Prostate gland (tissue), 2 donors: ENCODE results near the gene CYP4F12. TPM values are rescaled to one million over a fixed set of nuclear protein-coding genes. Genes with fewer than 3 reads are reported as not detected.

Experiments used
- DNase-seq: peaks from one replicate; pipeline ENCODE4 v3.0.0-alpha.2; 2019; ENCODE audit warnings: low spot score
- H3K27ac ChIP-seq, 2 donors: fragments of 200-600 bp; sonication (generic); 2 replicates each; pipeline ENCODE4 v1.5.1; 2017 to 2019
- H3K27me3 ChIP-seq: fragments of 200-600 bp; sonication (generic); replicated peaks from 2 replicates; pipeline ENCODE4 v1.5.1; 2019; ENCODE audit not compliant: insufficient read depth
- H3K36me3 ChIP-seq, 2 donors: fragments of 200-600 bp; sonication (generic); 1 replicate in 1 of 2; 2 replicates in 1 of 2; pipeline versions ENCODE4 v1.5.1 to v1.8.1; 2017 to 2019
- H3K4me1 ChIP-seq: fragments of 200-600 bp; sonication (generic); replicated peaks from 2 replicates; pipeline ENCODE4 v1.5.1; 2019
- H3K4me3 ChIP-seq, 2 donors: fragments of 200-600 bp; sonication (generic); 2 replicates each; pipeline ENCODE4 v1.5.1; 2017 to 2019
- H3K9me3 ChIP-seq: fragments of 200-600 bp; sonication (generic); 2 replicates; pipeline ENCODE4 v1.5.1; 2017
- POLR2A ChIP-seq: fragments of 450-650 bp; IDR thresholded peaks from one replicate; pipeline ENCODE4 v1.6.1; 2016; ENCODE audit warnings: antibody characterized with exemption, mild to moderate bottlenecking
- POLR2AphosphoS5 ChIP-seq: sonication (generic); formaldehyde crosslinking; IDR thresholded peaks from one replicate; pipeline ENCODE4 v1.6.1; 2017; ENCODE audit warnings: antibody characterized with exemption
- WGBS: methylation state at CpG from one replicate; pipeline ENCODE4 v1.1.5; 2018; 5-methylcytosine and 5-hydroxymethylcytosine counted together
- intact Hi-C: fragments of 100-400 bp; cut with DNase I; formaldehyde crosslinking; loops from one replicate; pipeline ENCODE4 v1.14.2; 2022
- total RNA-seq, 2 donors: library from RNA; depleted of rRNA; stranded (reverse); fragments of >200 nt; gene quantifications; one replicate each; pipeline ENCODE4 v1.1.0, GENCODE V29; 2016
- TF ChIP-seq, protein P1 (sequence below), 4 experiments: fragments of 200-600 bp in 2 of 4; fragments of 450-650 bp in 2 of 4; sonication (generic) in 2 of 4; IDR thresholded peaks; 1 replicate in 3 of 4; 2 replicates in 1 of 4; pipeline ENCODE4 v1.5.1; 2016 to 2019; ENCODE audit warnings: antibody characterized with exemption in 4 of 4, mild to moderate bottlenecking in 2 of 4, moderate library complexity in 2 of 4

The CYP4F12 gene, protein sequence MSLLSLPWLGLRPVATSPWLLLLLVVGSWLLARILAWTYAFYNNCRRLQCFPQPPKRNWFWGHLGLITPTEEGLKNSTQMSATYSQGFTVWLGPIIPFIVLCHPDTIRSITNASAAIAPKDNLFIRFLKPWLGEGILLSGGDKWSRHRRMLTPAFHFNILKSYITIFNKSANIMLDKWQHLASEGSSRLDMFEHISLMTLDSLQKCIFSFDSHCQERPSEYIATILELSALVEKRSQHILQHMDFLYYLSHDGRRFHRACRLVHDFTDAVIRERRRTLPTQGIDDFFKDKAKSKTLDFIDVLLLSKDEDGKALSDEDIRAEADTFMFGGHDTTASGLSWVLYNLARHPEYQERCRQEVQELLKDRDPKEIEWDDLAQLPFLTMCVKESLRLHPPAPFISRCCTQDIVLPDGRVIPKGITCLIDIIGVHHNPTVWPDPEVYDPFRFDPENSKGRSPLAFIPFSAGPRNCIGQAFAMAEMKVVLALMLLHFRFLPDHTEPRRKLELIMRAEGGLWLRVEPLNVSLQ
- 10 to 100 TPM in 1 of 2 donors, 1 to 10 TPM in 1; 6.9 to 50.9 TPM for total RNA-seq

DNA sequence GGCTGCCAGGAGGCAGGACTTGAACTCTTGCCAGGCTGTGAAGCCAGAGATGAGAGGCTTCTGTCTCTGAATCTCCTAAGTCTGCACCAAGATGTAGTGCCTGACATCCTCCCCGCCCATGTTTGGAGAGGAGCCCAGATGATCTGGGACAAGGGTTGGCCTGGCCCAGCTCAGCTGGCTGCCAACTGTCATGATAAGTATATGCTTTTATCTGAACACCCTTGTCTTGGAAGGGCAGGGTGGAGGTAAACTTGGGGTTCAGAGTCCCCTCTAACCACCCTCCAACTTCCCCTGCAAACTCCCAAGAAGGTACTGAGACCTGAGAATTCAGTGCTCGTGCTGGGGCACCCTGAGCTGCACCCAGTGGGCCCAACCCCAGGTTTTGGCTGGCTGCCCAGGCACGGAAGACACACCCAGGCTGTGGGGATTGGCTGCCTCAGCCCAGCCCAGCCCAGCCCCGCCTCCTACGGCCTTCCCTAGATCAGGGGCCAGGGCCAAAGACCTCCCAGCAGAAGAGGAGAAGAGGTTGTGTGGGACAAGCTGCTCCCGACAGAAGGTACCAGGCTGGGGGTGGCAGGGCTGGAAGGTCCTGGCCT, at the start of gene CYP4F12:
CYP4F12 (plus strand) TSS at position 508 of the 596 bp plus-strand sequence. CDS start 443 bp downstream, outside the sequence.
- no peaks in the 10 kb centered on the region for H3K4me1 ChIP-seq
- peak within 1 kb of the TSS; percentile 48 to 56 for H3K27ac ChIP-seq
- TF ChIP-seq POLR2AphosphoS5 (peak; percentile 6), POLR2A (peak; percentile 57)
- TF ChIP-seq, protein P1, sequence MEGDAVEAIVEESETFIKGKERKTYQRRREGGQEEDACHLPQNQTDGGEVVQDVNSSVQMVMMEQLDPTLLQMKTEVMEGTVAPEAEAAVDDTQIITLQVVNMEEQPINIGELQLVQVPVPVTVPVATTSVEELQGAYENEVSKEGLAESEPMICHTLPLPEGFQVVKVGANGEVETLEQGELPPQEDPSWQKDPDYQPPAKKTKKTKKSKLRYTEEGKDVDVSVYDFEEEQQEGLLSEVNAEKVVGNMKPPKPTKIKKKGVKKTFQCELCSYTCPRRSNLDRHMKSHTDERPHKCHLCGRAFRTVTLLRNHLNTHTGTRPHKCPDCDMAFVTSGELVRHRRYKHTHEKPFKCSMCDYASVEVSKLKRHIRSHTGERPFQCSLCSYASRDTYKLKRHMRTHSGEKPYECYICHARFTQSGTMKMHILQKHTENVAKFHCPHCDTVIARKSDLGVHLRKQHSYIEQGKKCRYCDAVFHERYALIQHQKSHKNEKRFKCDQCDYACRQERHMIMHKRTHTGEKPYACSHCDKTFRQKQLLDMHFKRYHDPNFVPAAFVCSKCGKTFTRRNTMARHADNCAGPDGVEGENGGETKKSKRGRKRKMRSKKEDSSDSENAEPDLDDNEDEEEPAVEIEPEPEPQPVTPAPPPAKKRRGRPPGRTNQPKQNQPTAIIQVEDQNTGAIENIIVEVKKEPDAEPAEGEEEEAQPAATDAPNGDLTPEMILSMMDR (IDR thresholded peaks at IDR 0.05) = no peak
- peak; percentile 61 for DNase-seq
- H3K27me3 ChIP-seq = no peaks in the 10 kb centered on the region
- no peak within 1 kb of the TSS for H3K4me3 ChIP-seq
- intact Hi-C loops = no loop called here
- no peaks in the 10 kb centered on the region for H3K9me3 ChIP-seq
- no peaks in the 10 kb centered on the region for H3K36me3 ChIP-seq
- WGBS = 10% methylated on average over 5 of the region's 6 CpGs

- Histone ChIP-seq H3K4me1 (no peaks in the 10 kb centered on the region), H3K36me3 (no peaks in the 10 kb centered on the region), H3K27me3 (no peaks in the 10 kb centered on the region), H3K4me3 (no peak overlapping the region), H3K9me3 (no peaks in the 10 kb centered on the region), H3K27ac (no peak overlapping the region)
- WGBS = 2% methylated on average over 9 of the region's 9 CpGs
- DNase-seq = no peak
- no peak for TF ChIP-seq POLR2A
- no peak for TF ChIP-seq POLR2AphosphoS5
- TF ChIP-seq, protein P1 (IDR thresholded peaks at IDR 0.05) = no peak
- intact Hi-C loops = loop anchor here (10.0 kb wide), 1 partner anchor 411 kb away; no protein-coding TSS in a partner anchor
Measured at GRCh38 chr19:15623711-15624318, 49.1 kb upstream of the CYP4F12 start.

DNA sequence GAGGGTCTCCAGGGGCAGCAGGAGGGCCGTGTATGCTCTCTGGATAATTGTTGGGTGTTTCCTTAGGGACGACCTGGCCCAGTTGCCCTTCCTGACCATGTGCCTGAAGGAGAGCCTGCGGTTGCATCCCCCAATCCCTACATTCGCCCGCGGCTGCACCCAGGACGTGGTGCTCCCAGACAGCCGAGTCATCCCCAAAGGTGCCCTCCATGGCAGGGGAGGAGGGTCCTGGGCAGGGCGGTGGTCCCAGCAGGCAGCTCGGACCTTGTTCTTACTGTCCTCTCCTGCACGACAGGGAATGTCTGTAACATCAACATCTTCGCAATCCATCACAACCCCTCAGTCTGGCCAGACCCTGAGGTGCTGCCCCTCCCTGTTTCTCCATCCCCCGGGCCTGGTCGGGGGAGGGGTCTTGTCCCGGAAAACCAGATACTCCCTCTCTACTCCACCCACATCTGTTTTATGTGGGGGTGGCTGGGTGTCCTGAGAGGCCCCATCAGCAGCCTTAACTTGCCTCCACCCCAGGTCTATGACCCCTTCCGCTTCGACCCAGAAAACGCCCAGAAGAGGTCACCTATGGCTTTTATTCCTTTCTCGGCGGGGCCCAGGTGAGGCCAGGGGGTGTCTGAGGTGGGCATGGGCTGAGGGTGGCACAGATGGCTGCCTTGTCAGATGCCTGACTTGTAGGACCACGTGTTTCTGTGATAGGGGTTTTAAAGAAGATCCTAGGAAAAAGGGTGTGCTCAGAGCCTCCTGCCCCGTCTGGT, 44.5 kb upstream of the CYP4F12 start:
- no peak overlapping the region for H3K27ac ChIP-seq
- TF ChIP-seq, protein P1 (IDR thresholded peaks at IDR 0.05) = no peak
- TF ChIP-seq POLR2AphosphoS5 (no peak), POLR2A (no peak)
- H3K4me3 ChIP-seq = no peak overlapping the region
- intact Hi-C loops = loop anchor here (2.0 to 10.0 kb wide), 4 partner anchors 182 to 554 kb away; no protein-coding TSS in a partner anchor
- no peaks in the 10 kb centered on the region for H3K27me3 ChIP-seq
- no peaks in the 10 kb centered on the region for H3K9me3 ChIP-seq
- peaks cover 3% of the 10 kb centered on the region for H3K4me1 ChIP-seq
- WGBS = 60% methylated on average over 22 of the region's 22 CpGs
- H3K36me3 ChIP-seq = no peaks in the 10 kb centered on the region
- no peak for DNase-seq

- Histone ChIP-seq H3K9me3 (no peaks in the 10 kb centered on the region), H3K27me3 (no peaks in the 10 kb centered on the region), H3K36me3 (no peaks in the 10 kb centered on the region), H3K4me3 (no peak overlapping the region), H3K27ac (no peak overlapping the region), H3K4me1 (peaks cover 3% of the 10 kb centered on the region)
- TF ChIP-seq POLR2A = no peak
- TF ChIP-seq, protein P1 (IDR thresholded peaks at IDR 0.05) = peak; percentile 91 to 98 (median 97)
- TF ChIP-seq POLR2AphosphoS5 = peak; percentile 62
- under 1% methylated on average over 10 of the region's 25 CpGs for WGBS
- intact Hi-C loops = loop anchor here (2.0 to 10.0 kb wide), 4 partner anchors 182 to 553 kb away; no protein-coding TSS in a partner anchor
- DNase-seq = peak; percentile 83
Measured at GRCh38 chr19:15629003-15629880, 43.6 kb upstream of the CYP4F12 start.
